VCaP (cell line): ENCODE data around the gene WASF3.

Source experiments
- H3K27ac ChIP-seq: fragments of 450-650 bp; 2 replicates; pipeline ENCODE4 v1.5.1; 2017
- CTCF ChIP-seq: fragments of 450-650 bp; conservative IDR thresholded peaks from 2 replicates; pipeline ENCODE4 v1.5.1; 2017; ENCODE audit warnings: mild to moderate bottlenecking, moderate library complexity

WASF3 gene

DNA sequence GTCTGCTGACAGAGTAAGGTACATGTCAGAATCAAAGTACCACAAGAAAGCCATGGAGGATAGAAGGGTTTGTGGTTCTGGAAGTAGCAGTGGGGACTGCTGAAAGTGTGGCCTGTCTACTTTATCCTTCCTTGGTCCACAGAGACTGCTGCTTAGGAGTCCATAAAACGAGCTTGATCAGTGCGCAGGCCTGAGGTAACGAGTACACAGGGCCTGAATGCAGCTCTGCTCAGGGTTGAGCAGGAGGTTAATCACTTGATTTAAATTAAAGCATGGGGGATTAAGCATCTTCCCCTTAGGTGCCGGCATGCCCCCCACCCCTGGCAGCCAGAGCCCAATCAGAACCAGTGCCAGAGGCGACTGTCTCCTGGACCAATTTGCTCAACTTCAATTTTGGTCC is 34.9 kb upstream of the WASF3 start:
- no peak overlapping the region for H3K27ac ChIP-seq
- no peak for TF ChIP-seq CTCF

GRCh38 chr13:26523007-26523406 is 34.5 kb upstream of the WASF3 start:
- no peak for TF ChIP-seq CTCF
- H3K27ac ChIP-seq = no peak overlapping the region

GRCh38 chr13:26525528-26525927 is 32.0 kb upstream of the WASF3 start:
- TF ChIP-seq CTCF = no peak
- no peak overlapping the region for H3K27ac ChIP-seq

GRCh38 chr13:26526702-26527216 is 30.7 kb upstream of the WASF3 start:
- no peak for TF ChIP-seq CTCF
- H3K27ac ChIP-seq = no peak overlapping the region

GRCh38 chr13:26528527-26528926 is 29.0 kb upstream of the WASF3 start:
- TF ChIP-seq CTCF = no peak
- no peak overlapping the region for H3K27ac ChIP-seq

- no peak overlapping the region for H3K27ac ChIP-seq
- no peak for TF ChIP-seq CTCF
These were observed 28.0 kb upstream of the WASF3 start for GRCh38 chr13:26529441-26529840.

DNA sequence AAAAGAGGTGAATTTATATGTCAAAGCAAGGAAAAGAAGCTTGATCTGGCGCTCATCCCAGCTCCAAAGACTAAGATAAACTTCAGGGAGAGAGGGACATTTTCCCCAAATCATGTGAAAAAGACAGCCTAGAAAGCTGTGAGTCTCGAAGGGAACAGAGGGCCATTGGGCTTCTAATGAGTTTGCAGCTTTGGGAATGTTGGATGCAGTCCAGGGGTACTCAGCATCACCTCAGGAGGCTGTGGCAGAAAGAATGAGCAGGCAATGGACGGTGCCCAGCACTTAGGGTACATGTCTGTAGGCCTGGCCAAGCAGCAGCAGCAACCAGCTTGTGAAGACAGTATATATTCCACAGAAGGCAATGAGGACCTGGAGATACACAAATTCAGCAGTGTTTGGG is 25.7 kb upstream of the WASF3 start:
- H3K27ac ChIP-seq = no peak overlapping the region
- TF ChIP-seq CTCF = no peak
